DND-41 (cell line): Measurements from ENCODE around the gene GRAMD2B.

Experiments used
- ATAC-seq: fragments of 200-7000 bp; cut with Tn5 transposase; 3 replicates; pipeline ENCODE4 v1.9.1; 2021; ENCODE audit warnings: low read depth; ENCODE audit not compliant: insufficient read depth
- DNase-seq: peaks from one replicate; pipeline ENCODE4 v3.0.0-alpha.2; 2020
- H2AFZ ChIP-seq: 2 replicates; pipeline ENCODE4 v1.6.0; 2012; ENCODE audit warnings: low read depth, low read length
- H3K27ac ChIP-seq: 2 replicates; pipeline ENCODE4 v1.5.1; 2012; ENCODE audit warnings: low read length, inconsistent platforms
- H3K27me3 ChIP-seq: fragments of 200-600 bp; sonication (generic); 2 replicates; pipeline ENCODE4 v1.6.0; 2012; ENCODE audit warnings: low read length, mild to moderate bottlenecking, inconsistent platforms; ENCODE audit not compliant: insufficient read depth, poor library complexity
- H3K36me3 ChIP-seq: 2 replicates; pipeline ENCODE4 v1.5.1; 2012; ENCODE audit warnings: low read length, inconsistent platforms; ENCODE audit not compliant: insufficient read depth
- H3K4me1 ChIP-seq: 2 replicates; pipeline ENCODE4 v1.5.1; 2012; ENCODE audit warnings: mild to moderate bottlenecking, low read length; ENCODE audit not compliant: insufficient read depth
- H3K4me2 ChIP-seq: 2 replicates; pipeline ENCODE4 v1.6.0; 2012; ENCODE audit warnings: mild to moderate bottlenecking, moderate library complexity, low read length, inconsistent platforms; ENCODE audit not compliant: insufficient read depth
- H3K4me3 ChIP-seq, 2 experiments: fragments of 200-600 bp in 1 of 2; shearing (Covaris generic) in 1 of 2; 2 replicates each; pipeline ENCODE4 v1.5.1; 2012 to 2016; ENCODE audit warnings: inconsistent platforms in 2 of 2, low read length in 2 of 2, mild to moderate bottlenecking in 2 of 2, low read depth in 1 of 2, moderate library complexity in 1 of 2
- H3K79me2 ChIP-seq: 2 replicates; pipeline ENCODE4 v1.6.0; 2012; ENCODE audit warnings: low read length, inconsistent platforms; ENCODE audit not compliant: insufficient read depth
- H3K9ac ChIP-seq: 2 replicates; pipeline ENCODE4 v1.6.0; 2012; ENCODE audit warnings: low read depth, mild to moderate bottlenecking, inconsistent platforms, low read length, moderate library complexity
- H3K9me3 ChIP-seq: 2 replicates; pipeline ENCODE4 v1.5.1; 2012; ENCODE audit warnings: low read length, moderate library complexity, mild to moderate bottlenecking, inconsistent platforms; ENCODE audit not compliant: insufficient read depth, severe bottlenecking
- H4K20me1 ChIP-seq: 2 replicates; pipeline ENCODE4 v1.6.0; 2012; ENCODE audit warnings: low read length; ENCODE audit not compliant: insufficient read depth
- CTCF ChIP-seq: IDR thresholded peaks from 2 replicates; pipeline ENCODE4 v1.5.1; 2012; ENCODE audit warnings: borderline replicate concordance, low read length, moderate library complexity, mild to moderate bottlenecking; ENCODE audit not compliant: poor library complexity, severe bottlenecking; ENCODE audit errors: extremely low read depth
- EZH2 ChIP-seq: IDR thresholded peaks from 3 replicates; pipeline ENCODE4 v1.6.1; 2012; ENCODE audit warnings: borderline replicate concordance, low read depth, mild to moderate bottlenecking, moderate library complexity, low read length, inconsistent platforms; ENCODE audit not compliant: severe bottlenecking

GRAMD2B gene

GRCh38 chr5:126460977-126461376 lies 37.8 kb downstream of the GRAMD2B start:
- Histone ChIP-seq H3K27me3 (no peaks in the 10 kb centered on the region), H3K36me3 (no peaks in the 10 kb centered on the region), H3K79me2 (no peaks in the 10 kb centered on the region), H3K4me1 (no peaks in the 10 kb centered on the region), H3K9ac (no peak overlapping the region), H3K9me3 (no peaks in the 10 kb centered on the region), H3K4me3 (no peak overlapping the region), H3K27ac (no peak overlapping the region), H3K4me2 (no peak overlapping the region), H2AFZ (no peak overlapping the region), H4K20me1 (no peaks in the 10 kb centered on the region)
- DNase-seq (no peak), ATAC-seq (no peak)
- TF ChIP-seq CTCF (no peak), EZH2 (no peak)

GRCh38 chr5:126461838-126462237 lies 38.6 kb downstream of the GRAMD2B start:
- Histone ChIP-seq H3K4me3 (no peak overlapping the region), H3K9me3 (no peaks in the 10 kb centered on the region), H3K27me3 (no peaks in the 10 kb centered on the region), H3K9ac (no peak overlapping the region), H4K20me1 (no peaks in the 10 kb centered on the region), H3K79me2 (no peaks in the 10 kb centered on the region), H3K27ac (no peak overlapping the region), H3K36me3 (no peaks in the 10 kb centered on the region), H2AFZ (no peak overlapping the region), H3K4me1 (no peaks in the 10 kb centered on the region), H3K4me2 (no peak overlapping the region)
- DNase-seq = no peak
- TF ChIP-seq EZH2 = no peak
- TF ChIP-seq CTCF = no peak
- no peak for ATAC-seq

- Histone ChIP-seq H2AFZ (no peak overlapping the region), H3K9ac (no peak overlapping the region), H3K36me3 (no peaks in the 10 kb centered on the region), H3K4me3 (no peak overlapping the region), H4K20me1 (no peaks in the 10 kb centered on the region), H3K4me2 (no peak overlapping the region), H3K4me1 (no peaks in the 10 kb centered on the region), H3K27me3 (no peaks in the 10 kb centered on the region), H3K9me3 (no peaks in the 10 kb centered on the region), H3K79me2 (no peaks in the 10 kb centered on the region), H3K27ac (no peak overlapping the region)
- DNase-seq (no peak), ATAC-seq (no peak)
- TF ChIP-seq CTCF = no peak
- no peak for TF ChIP-seq EZH2
These were observed 39.2 kb downstream of the GRAMD2B start for GRCh38 chr5:126462239-126463014.

GRCh38 chr5:126464016-126464415 lies 40.8 kb downstream of the GRAMD2B start:
- ATAC-seq = no peak
- Histone ChIP-seq H3K4me3 (no peak overlapping the region), H3K9ac (no peak overlapping the region), H3K79me2 (no peaks in the 10 kb centered on the region), H3K27me3 (no peaks in the 10 kb centered on the region), H3K36me3 (no peaks in the 10 kb centered on the region), H3K9me3 (no peaks in the 10 kb centered on the region), H3K27ac (no peak overlapping the region), H3K4me2 (no peak overlapping the region), H4K20me1 (no peaks in the 10 kb centered on the region), H2AFZ (no peak overlapping the region), H3K4me1 (no peaks in the 10 kb centered on the region)
- no peak for DNase-seq
- no peak for TF ChIP-seq CTCF
- TF ChIP-seq EZH2 = no peak
